HFFc6 (cell line): Measurements from ENCODE around the gene POLR1D. TPM values are rescaled to one million over a fixed set of nuclear protein-coding genes. Genes with fewer than 3 reads are reported as not detected.

Experiments
- DNase-seq: peaks from one replicate; pipeline ENCODE4 v3.0.0-alpha.2; 2018
- H3K27ac Mint-ChIP-seq: 2 replicates; pipeline ENCODE4 v1.8.0; 2020; ENCODE audit warnings: mild to moderate bottlenecking, mixed read lengths
- H3K27me3 Mint-ChIP-seq: 2 replicates; pipeline ENCODE4 v1.8.0; 2021; ENCODE audit warnings: mild to moderate bottlenecking, moderate library complexity, mixed read lengths; ENCODE audit not compliant: insufficient read depth
- H3K36me3 Mint-ChIP-seq: 2 replicates; pipeline ENCODE4 v1.8.0; 2021; ENCODE audit warnings: low read depth, mixed read lengths
- H3K4me1 Mint-ChIP-seq: 2 replicates; pipeline ENCODE4 v1.8.0; 2020; ENCODE audit warnings: low read depth, mixed read lengths
- H3K4me3 Mint-ChIP-seq: 2 replicates; pipeline ENCODE4 v1.8.0; 2020; ENCODE audit warnings: mild to moderate bottlenecking, moderate library complexity, mixed read lengths
- H3K9me3 Mint-ChIP-seq: 2 replicates; pipeline ENCODE4 v1.8.0; 2020; ENCODE audit warnings: mild to moderate bottlenecking, mixed read lengths
- CTCF ChIP-seq: fragments of 200-600 bp; sonication (generic); IDR thresholded peaks from 2 replicates; pipeline ENCODE4 v1.5.0; 2021; ENCODE audit warnings: antibody characterized with exemption, mild to moderate bottlenecking
- total RNA-seq, 6 experiments: library from RNA; stranded (reverse); fragmentation: NEBNext Ultra II Directional; extraction: Animal tissue kit (Norgen Biotek cat#: 25700); gene quantifications; 2 replicates in 1 of 6; 3 replicates in 5 of 6; pipeline ENCODE4 v1.2.3, GENCODE V29; 2021

POLR1D gene
- total RNA-seq, 6 experiments from 2014 or later = 66.2 to 82.0 (median 70.2) TPM

- DNase-seq = no peak
- Mint-ChIP-seq H3K36me3 (no peaks in the 10 kb centered on the region; the same call in 1 of the 2 replicates), H3K4me1 (peaks cover 27% of the 10 kb centered on the region), H3K27me3 (no peaks in the 10 kb centered on the region), H3K9me3 (no peaks in the 10 kb centered on the region), H3K27ac (no peak overlapping the region), H3K4me3 (no peak overlapping the region)
- TF ChIP-seq CTCF = no peak
Measured at GRCh38 chr13:27657724-27658123, 36.0 kb downstream of the POLR1D start.

GRCh38 chr13:27658546-27658945 is 36.9 kb downstream of the POLR1D start:
- no peak for TF ChIP-seq CTCF
- no peaks in the 10 kb centered on the region for H3K27me3 Mint-ChIP-seq
- no peaks in the 10 kb centered on the region; the same call in 1 of the 2 replicates for H3K36me3 Mint-ChIP-seq
- no peak for DNase-seq
- peak overlapping the region; percentile 3; the same call in 1 of the 2 replicates for H3K4me3 Mint-ChIP-seq
- no peaks in the 10 kb centered on the region for H3K9me3 Mint-ChIP-seq
- H3K27ac Mint-ChIP-seq = peak overlapping the region; percentile 33; the same call in 1 of the 2 replicates
- H3K4me1 Mint-ChIP-seq = peaks cover 27% of the 10 kb centered on the region

- DNase-seq = no peak
- TF ChIP-seq CTCF = no peak
Measured at GRCh38 chr13:27659145-27659865, 37.6 kb downstream of the POLR1D start.

GRCh38 chr13:27660511-27660910 is 38.8 kb downstream of the POLR1D start:
- TF ChIP-seq CTCF = no peak
- H3K27ac Mint-ChIP-seq = no peak overlapping the region
- H3K9me3 Mint-ChIP-seq = no peaks in the 10 kb centered on the region
- H3K4me1 Mint-ChIP-seq = peaks cover 27% of the 10 kb centered on the region
- DNase-seq = no peak
- H3K36me3 Mint-ChIP-seq = peaks cover 4% of the 10 kb centered on the region
- no peak overlapping the region for H3K4me3 Mint-ChIP-seq
- H3K27me3 Mint-ChIP-seq = no peaks in the 10 kb centered on the region

More at GRCh38 chr13:27659145-27659865, 37.6 kb downstream of the POLR1D start:
- Mint-ChIP-seq H3K9me3 (no peaks in the 10 kb centered on the region), H3K36me3 (no peaks in the 10 kb centered on the region; the same call in 1 of the 2 replicates), H3K27ac (peak overlapping the region; percentile 54; the same call in 1 of the 2 replicates), H3K4me3 (no peak overlapping the region), H3K27me3 (no peaks in the 10 kb centered on the region), H3K4me1 (peaks cover 27% of the 10 kb centered on the region)

GRCh38 chr13:27661017-27661416 is 39.3 kb downstream of the POLR1D start:
- Mint-ChIP-seq H3K9me3 (no peaks in the 10 kb centered on the region), H3K4me1 (peaks cover 27% of the 10 kb centered on the region), H3K27me3 (no peaks in the 10 kb centered on the region), H3K4me3 (no peak overlapping the region), H3K36me3 (peaks cover 5% of the 10 kb centered on the region), H3K27ac (no peak overlapping the region)
- TF ChIP-seq CTCF = no peak
- DNase-seq = no peak
